Keratinocyte (primary cell): ENCODE measurements around the gene SLC6A1. TPM values are rescaled to one million over a fixed set of nuclear protein-coding genes. Genes with fewer than 3 reads are reported as not detected.

Source experiments
- DNase-seq: peaks from one replicate; pipeline ENCODE4 v3.0.0-alpha.2; 2011; ENCODE audit warnings: low read depth, missing footprints, low spot score
- FAIRE-seq: peaks from 2 replicates; lab custom pipeline; 2011; peaks lifted over from hg19 to GRCh38; lab: Jason Lieb, UNC
- H2AFZ ChIP-seq: 2 replicates; pipeline ENCODE4 v1.6.0; 2012; ENCODE audit warnings: low read length, control low read depth, inconsistent platforms; ENCODE audit not compliant: control insufficient read depth
- H3K27ac ChIP-seq: 2 replicates; pipeline ENCODE4 v1.5.1; 2011; ENCODE audit warnings: low read length; ENCODE audit not compliant: control insufficient read depth, insufficient read depth
- H3K27me3 ChIP-seq: 3 replicates; pipeline ENCODE4 v1.6.0; 2011; ENCODE audit warnings: low read length; ENCODE audit not compliant: control insufficient read depth, insufficient read depth; ENCODE audit errors: extremely low read depth
- H3K36me3 ChIP-seq, 2 experiments: 2 replicates in 1 of 2; 3 replicates in 1 of 2; pipeline ENCODE4 v1.5.1; 2011; ENCODE audit warnings: low read length in 2 of 2, mild to moderate bottlenecking in 1 of 2; ENCODE audit not compliant: control insufficient read depth in 2 of 2, insufficient read depth in 2 of 2; ENCODE audit errors: extremely low read depth in 1 of 2
- H3K4me1 ChIP-seq: 3 replicates; pipeline ENCODE4 v1.5.1; 2011; ENCODE audit warnings: low read length; ENCODE audit not compliant: control insufficient read depth, insufficient read depth; ENCODE audit errors: extremely low read depth
- H3K4me2 ChIP-seq: 3 replicates; pipeline ENCODE4 v1.6.0; 2011; ENCODE audit warnings: low read depth, low read length; ENCODE audit not compliant: control insufficient read depth, insufficient read depth; ENCODE audit errors: extremely low read depth
- H3K4me3 ChIP-seq, 3 experiments: fragments of 200-600 bp in 1 of 3; sonication (generic) in 1 of 3; 2 replicates in 2 of 3; 3 replicates in 1 of 3; pipeline ENCODE4 v1.5.1; 2011 to 2016; ENCODE audit warnings: low read length in 3 of 3, mild to moderate bottlenecking in 3 of 3, control low read depth in 2 of 3, inconsistent platforms in 1 of 3, low read depth in 1 of 3, mixed read lengths in 1 of 3, mixed run types in 1 of 3, moderate library complexity in 1 of 3; ENCODE audit not compliant: control insufficient read depth in 2 of 3, insufficient read depth in 2 of 3; ENCODE audit errors: extremely low read depth in 1 of 3
- H3K79me2 ChIP-seq: 2 replicates; pipeline ENCODE4 v1.6.0; 2012; ENCODE audit warnings: low read length; ENCODE audit not compliant: control insufficient read depth, insufficient read depth
- H3K9ac ChIP-seq: 3 replicates; pipeline ENCODE4 v1.6.0; 2011; ENCODE audit warnings: low read length; ENCODE audit not compliant: control insufficient read depth, insufficient read depth; ENCODE audit errors: extremely low read depth
- H3K9me1 ChIP-seq: 3 replicates; pipeline ENCODE4 v1.6.0; 2011; ENCODE audit warnings: low read length; ENCODE audit not compliant: control insufficient read depth, insufficient read depth; ENCODE audit errors: extremely low read depth
- H3K9me3 ChIP-seq: 2 replicates; pipeline ENCODE4 v1.5.1; 2012; ENCODE audit warnings: low read depth, low read length; ENCODE audit not compliant: control insufficient read depth
- H4K20me1 ChIP-seq: 3 replicates; pipeline ENCODE4 v1.6.0; 2011; ENCODE audit warnings: low read length; ENCODE audit not compliant: control insufficient read depth, insufficient read depth; ENCODE audit errors: extremely low read depth
- CTCF ChIP-seq, 3 experiments: IDR thresholded peaks in 1 of 3; conservative IDR thresholded peaks in 1 of 3; optimal IDR thresholded peaks in 1 of 3; 2 replicates in 2 of 3; 3 replicates in 1 of 3; pipeline versions ENCODE3 to v1.5.1; 2011; ENCODE audit warnings: low read length in 3 of 3, mild to moderate bottlenecking in 3 of 3, moderate library complexity in 2 of 3, control low read depth in 1 of 3, inconsistent platforms in 1 of 3; ENCODE audit not compliant: insufficient read depth in 2 of 3; ENCODE audit errors: extremely low read depth in 1 of 3
- EZH2 ChIP-seq: IDR thresholded peaks from one replicate; pipeline ENCODE4 v1.6.1; 2012; ENCODE audit warnings: inconsistent platforms, mild to moderate bottlenecking, low read length, moderate library complexity
- dilution Hi-C: fragments of 300-500 bp; cut with MboI; formaldehyde crosslinking; loops from one replicate; pipeline ENCODE4 v1.7.0; 2020; ENCODE audit warnings: low sequenced_read_pairs; ENCODE audit not compliant: extremely low pct_ligation_motif_present
- polyA plus RNA-seq, 5 experiments: library from polyadenylated mRNA; depleted of rRNA in 3 of 5; stranded (reverse) in 3 of 5; stranded (forward) in 1 of 5; unstranded in 1 of 5; fragments of >200 nt; gene quantifications; 1 replicate in 1 of 5; 2 replicates in 3 of 5; 3 replicates in 1 of 5; pipeline versions ENCODE4 v1.2.1 to v1.2.3, GENCODE V29; 2011 to 2012; ENCODE audit warnings: missing spikeins in 2 of 5, low read depth in 1 of 5, low replicate concordance in 1 of 5

SLC6A1 gene
- polyA plus RNA-seq, 1 donor (not counting 4 experiments of a cell fraction or from before 2014, with no cell fraction given): not detected

- Histone ChIP-seq H3K36me3 (no peaks in the 10 kb centered on the region), H3K4me3 (no peak overlapping the region), H3K9ac (no peak overlapping the region), H3K79me2 (no peaks in the 10 kb centered on the region), H3K27me3 (peaks cover 48% of the 10 kb centered on the region), H3K9me3 (no peaks in the 10 kb centered on the region), H3K4me1 (no peaks in the 10 kb centered on the region), H3K9me1 (no peaks in the 10 kb centered on the region), H4K20me1 (no peaks in the 10 kb centered on the region), H3K4me2 (no peak overlapping the region), H3K27ac (no peak overlapping the region), H2AFZ (no peak overlapping the region)
- FAIRE-seq: no peak
- no peak for DNase-seq
- dilution Hi-C loops: no loop called here
- no peak for TF ChIP-seq EZH2
- no peak for TF ChIP-seq CTCF (optimal IDR thresholded peaks at IDR 0.05 in 1 of 3, IDR thresholded peaks at IDR 0.05 in 1 of 3, conservative IDR thresholded peaks at IDR 0.05 in 1 of 3; ENCODE audit: extremely low read depth in 1 of 3, insufficient read depth in 2 of 3, low read length in 3 of 3)
Measured at GRCh38 chr3:11019116-11019819, 26.7 kb downstream of the SLC6A1 start.

GRCh38 chr3:11020764-11021163 is 28.2 kb downstream of the SLC6A1 start:
- DNase-seq (no peak), FAIRE-seq (no peak)
- no peaks in the 10 kb centered on the region for H3K9me3 ChIP-seq
- TF ChIP-seq CTCF (optimal IDR thresholded peaks at IDR 0.05 in 1 of 3, IDR thresholded peaks at IDR 0.05 in 1 of 3, conservative IDR thresholded peaks at IDR 0.05 in 1 of 3; ENCODE audit: extremely low read depth in 1 of 3, insufficient read depth in 2 of 3, low read length in 3 of 3): no peak
- no peak for TF ChIP-seq EZH2
- peaks cover 45% of the 10 kb centered on the region for H3K27me3 ChIP-seq
- H3K36me3 ChIP-seq: no peaks in the 10 kb centered on the region
- dilution Hi-C loops: no loop called here
- H3K4me1 ChIP-seq: no peaks in the 10 kb centered on the region
- H3K9me1 ChIP-seq: no peaks in the 10 kb centered on the region
- no peak overlapping the region for H3K4me2 ChIP-seq
- H3K27ac ChIP-seq: no peak overlapping the region
- no peak overlapping the region for H3K4me3 ChIP-seq
- no peak overlapping the region for H3K9ac ChIP-seq
- no peaks in the 10 kb centered on the region for H4K20me1 ChIP-seq
- H2AFZ ChIP-seq: no peak overlapping the region
- H3K79me2 ChIP-seq: no peaks in the 10 kb centered on the region
